ENCODE measurements around the gene BSG.

GRCh38 chr19:524062-524674 lies 48.2 kb upstream of the BSG start:
- TF ChIP-seq ZNF274 (IDR thresholded peaks at IDR 0.05; ENCODE audit: low read length) (no peak), ZNF274 (tag by site-specific recombination; IDR thresholded peaks at IDR 0.05; ENCODE audit: borderline replicate concordance) (no peak), YY2 (tag by site-specific recombination; IDR thresholded peaks at IDR 0.05) (no peak), ZBTB6 (tag by site-specific recombination; IDR thresholded peaks at IDR 0.05) (no peak), ZNF132 (tag by site-specific recombination; IDR thresholded peaks at IDR 0.05; ENCODE audit: borderline replicate concordance) (no peak), ZSCAN4 (tag by site-specific recombination; IDR thresholded peaks at IDR 0.05) (no peak), CTCF (tag by site-specific recombination; IDR thresholded peaks at IDR 0.05) (no peak), ZNF223 (tag by site-specific recombination; IDR thresholded peaks at IDR 0.05) (no peak), ZNF704 (tag by site-specific recombination; IDR thresholded peaks at IDR 0.05) (no peak), REST (tag by site-specific recombination; IDR thresholded peaks at IDR 0.05) (no peak)
